Liver (tissue), 9 donors: Measurements from ENCODE around the gene GLE1. TPM values are rescaled to one million over a fixed set of nuclear protein-coding genes. Genes with fewer than 3 reads are reported as not detected.

ENCODE experiments used
- DNase-seq: peaks from one replicate; pipeline ENCODE4 v3.0.0-alpha.2; 2017; ENCODE audit warnings: low spot score
- H3K27ac ChIP-seq, 2 donors: one replicate each; pipeline ENCODE4 v1.7.0; 2013; ENCODE audit warnings: inconsistent platforms in 2 of 2, low read length in 2 of 2, control low read depth in 1 of 2, low read depth in 1 of 2, mild to moderate bottlenecking in 1 of 2
- H3K27me3 ChIP-seq, 4 donors: one replicate each; pipeline versions ENCODE4 v1.6.1 to v1.7.0; 2013; ENCODE audit warnings: low read length in 3 of 4, inconsistent platforms in 1 of 4, mild to moderate bottlenecking in 1 of 4, moderate library complexity in 1 of 4; ENCODE audit not compliant: control insufficient read depth in 4 of 4, insufficient read depth in 4 of 4
- H3K36me3 ChIP-seq, 4 donors: one replicate each; pipeline versions ENCODE4 v1.6.1 to v1.7.0; 2013; ENCODE audit warnings: low read length in 3 of 4, mild to moderate bottlenecking in 3 of 4, low read depth in 1 of 4, moderate library complexity in 1 of 4; ENCODE audit not compliant: control insufficient read depth in 4 of 4, insufficient read depth in 3 of 4
- H3K4me1 ChIP-seq, 4 donors: one replicate each; pipeline versions ENCODE4 v1.6.1 to v1.7.0; 2013; ENCODE audit warnings: low read length in 3 of 4, mild to moderate bottlenecking in 3 of 4, moderate library complexity in 1 of 4; ENCODE audit not compliant: control insufficient read depth in 4 of 4, insufficient read depth in 4 of 4
- H3K4me3 ChIP-seq, 3 donors: one replicate each; pipeline versions ENCODE4 v1.6.1 to v1.7.0; 2013; ENCODE audit warnings: low read length in 3 of 3, control low read depth in 1 of 3, low read depth in 1 of 3, mild to moderate bottlenecking in 1 of 3
- H3K9ac ChIP-seq, 2 donors: one replicate each; pipeline ENCODE4 v1.7.0; 2013; ENCODE audit warnings: low read length in 2 of 2, mild to moderate bottlenecking in 2 of 2, moderate library complexity in 2 of 2, control low read depth in 1 of 2, low read depth in 1 of 2
- H3K9me3 ChIP-seq, 4 donors: one replicate each; pipeline versions ENCODE4 v1.6.1 to v1.7.0; 2013; ENCODE audit warnings: low read length in 3 of 4; ENCODE audit not compliant: control insufficient read depth in 4 of 4
- GABPA ChIP-seq, 2 donors: IDR thresholded peaks in 1 of 2; conservative IDR thresholded peaks in 1 of 2; 2 replicates each; pipeline ENCODE4 v1.6.1; 2016; ENCODE audit warnings: antibody characterized with exemption in 2 of 2, mild to moderate bottlenecking in 1 of 2, moderate library complexity in 1 of 2
- HNF4A ChIP-seq, 2 donors: conservative IDR thresholded peaks; 2 replicates each; pipeline ENCODE4 v1.6.1; 2016; ENCODE audit warnings: antibody characterized with exemption in 2 of 2, mild to moderate bottlenecking in 2 of 2
- HNF4G ChIP-seq: IDR thresholded peaks from 2 replicates; pipeline ENCODE4 v1.6.1; 2016; ENCODE audit warnings: antibody characterized with exemption
- JUND ChIP-seq, 2 donors: IDR thresholded peaks; 2 replicates each; pipeline ENCODE4 v1.6.1; 2016; ENCODE audit warnings: antibody characterized with exemption in 2 of 2
- NR2F2 ChIP-seq: IDR thresholded peaks from 2 replicates; pipeline ENCODE4 v1.6.1; 2016; ENCODE audit warnings: antibody characterized with exemption
- RAD21 ChIP-seq, 2 donors: IDR thresholded peaks; 2 replicates each; pipeline ENCODE4 v1.6.1; 2016; ENCODE audit warnings: antibody characterized with exemption in 2 of 2, mild to moderate bottlenecking in 2 of 2
- RXRA ChIP-seq, 2 donors: IDR thresholded peaks; 2 replicates each; pipeline ENCODE4 v1.6.1; 2017 to 2018; ENCODE audit warnings: antibody characterized with exemption in 2 of 2, mild to moderate bottlenecking in 1 of 2
- whole genome bisulfite sequencing: extraction: QIAGEN DNeasy Blood & Tissue Kit; methylation state at CpG from one replicate; pipeline ENCODE4 v1.1.7; 2013; 5-methylcytosine and 5-hydroxymethylcytosine counted together
- polyA plus RNA-seq, 2 donors: library from polyadenylated mRNA; stranded (reverse) in 1 of 2; unstranded in 1 of 2; fragments of 200-250 nt in 1 of 2; fragments of >200 nt in 1 of 2; fragmentation: Nextera tagmentation in 1 of 2; extraction: Ambion mirVana in 1 of 2; gene quantifications; one replicate each; pipeline versions ENCODE4 v1.2.1 to v1.2.3, GENCODE V29; 2013 to 2015
- total RNA-seq, 2 donors: library from RNA; depleted of rRNA; stranded (reverse); fragments of >200 nt; gene quantifications; one replicate each; pipeline ENCODE4 v1.2.3, GENCODE V29; 2014
- TF ChIP-seq, protein P1 (sequence below): IDR thresholded peaks from 2 replicates; pipeline ENCODE4 v1.6.1; 2016; ENCODE audit warnings: antibody characterized with exemption, mild to moderate bottlenecking
- TF ChIP-seq, protein P2 (sequence below): fragments of 150-350 bp; IDR thresholded peaks from 2 replicates; pipeline ENCODE4 v1.5.1; 2017; ENCODE audit warnings: improper control_type of control experiment, low read depth, low read length; ENCODE audit not compliant: missing input control
- TF ChIP-seq, protein P3 (sequence below): IDR thresholded peaks from 2 replicates; pipeline ENCODE4 v1.6.1; 2016; ENCODE audit warnings: antibody characterized with exemption
- donor health status: healthy.
- donor health status: healthy.
- donor health status: healthy.
- donor health status: healthy.
- donor health status: healthy.

Gene GLE1
- total and polyA plus RNA-seq, 4 donors = 5.3 to 19.5 (median 12.8) TPM

DNA sequence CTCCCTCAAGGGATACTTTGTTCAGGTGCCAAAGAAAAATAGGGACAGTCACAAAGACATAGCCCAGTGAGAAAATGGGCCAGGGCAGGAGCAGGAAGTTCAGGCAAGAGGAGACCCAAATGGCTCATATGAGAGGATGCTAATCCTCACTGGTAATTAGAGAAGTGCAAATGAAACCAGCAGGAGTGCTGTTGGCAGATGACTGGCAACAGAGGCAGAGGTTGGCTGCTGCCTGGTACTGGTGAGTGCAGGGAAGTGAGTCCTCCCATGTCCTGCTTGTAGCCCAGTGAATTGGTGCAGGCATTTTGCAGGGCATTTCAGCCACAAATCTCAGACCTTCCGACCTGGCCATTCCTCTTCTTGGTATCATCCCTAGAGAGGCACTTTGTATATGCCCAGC lies 25.3 kb upstream of the GLE1 start:
- H3K36me3 ChIP-seq = peaks cover 2 to 28% (median 6%) of the 10 kb centered on the region in 4 donors
- H3K4me1 ChIP-seq = no peaks in the 10 kb centered on the region
- no peaks in the 10 kb centered on the region for H3K27me3 ChIP-seq
- no peak for DNase-seq
- H3K27ac ChIP-seq = no peak overlapping the region
- H3K9ac ChIP-seq = no peak overlapping the region
- 96% methylated on average over 1 of the region's 1 CpG for WGBS
- H3K9me3 ChIP-seq = no peaks in the 10 kb centered on the region
- TF ChIP-seq HNF4G (no peak), HNF4A (conservative IDR thresholded peaks at IDR 0.05) (no peak), GABPA (IDR thresholded peaks at IDR 0.05 in 1 of 2, conservative IDR thresholded peaks at IDR 0.05 in 1 of 2) (no peak), JUND (IDR thresholded peaks at IDR 0.05) (no peak), RXRA (IDR thresholded peaks at IDR 0.05) (no peak), RAD21 (IDR thresholded peaks at IDR 0.05) (no peak), NR2F2 (no peak)
- TF ChIP-seq, protein P1, sequence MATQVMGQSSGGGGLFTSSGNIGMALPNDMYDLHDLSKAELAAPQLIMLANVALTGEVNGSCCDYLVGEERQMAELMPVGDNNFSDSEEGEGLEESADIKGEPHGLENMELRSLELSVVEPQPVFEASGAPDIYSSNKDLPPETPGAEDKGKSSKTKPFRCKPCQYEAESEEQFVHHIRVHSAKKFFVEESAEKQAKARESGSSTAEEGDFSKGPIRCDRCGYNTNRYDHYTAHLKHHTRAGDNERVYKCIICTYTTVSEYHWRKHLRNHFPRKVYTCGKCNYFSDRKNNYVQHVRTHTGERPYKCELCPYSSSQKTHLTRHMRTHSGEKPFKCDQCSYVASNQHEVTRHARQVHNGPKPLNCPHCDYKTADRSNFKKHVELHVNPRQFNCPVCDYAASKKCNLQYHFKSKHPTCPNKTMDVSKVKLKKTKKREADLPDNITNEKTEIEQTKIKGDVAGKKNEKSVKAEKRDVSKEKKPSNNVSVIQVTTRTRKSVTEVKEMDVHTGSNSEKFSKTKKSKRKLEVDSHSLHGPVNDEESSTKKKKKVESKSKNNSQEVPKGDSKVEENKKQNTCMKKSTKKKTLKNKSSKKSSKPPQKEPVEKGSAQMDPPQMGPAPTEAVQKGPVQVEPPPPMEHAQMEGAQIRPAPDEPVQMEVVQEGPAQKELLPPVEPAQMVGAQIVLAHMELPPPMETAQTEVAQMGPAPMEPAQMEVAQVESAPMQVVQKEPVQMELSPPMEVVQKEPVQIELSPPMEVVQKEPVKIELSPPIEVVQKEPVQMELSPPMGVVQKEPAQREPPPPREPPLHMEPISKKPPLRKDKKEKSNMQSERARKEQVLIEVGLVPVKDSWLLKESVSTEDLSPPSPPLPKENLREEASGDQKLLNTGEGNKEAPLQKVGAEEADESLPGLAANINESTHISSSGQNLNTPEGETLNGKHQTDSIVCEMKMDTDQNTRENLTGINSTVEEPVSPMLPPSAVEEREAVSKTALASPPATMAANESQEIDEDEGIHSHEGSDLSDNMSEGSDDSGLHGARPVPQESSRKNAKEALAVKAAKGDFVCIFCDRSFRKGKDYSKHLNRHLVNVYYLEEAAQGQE = no peak
- TF ChIP-seq, protein P2, sequence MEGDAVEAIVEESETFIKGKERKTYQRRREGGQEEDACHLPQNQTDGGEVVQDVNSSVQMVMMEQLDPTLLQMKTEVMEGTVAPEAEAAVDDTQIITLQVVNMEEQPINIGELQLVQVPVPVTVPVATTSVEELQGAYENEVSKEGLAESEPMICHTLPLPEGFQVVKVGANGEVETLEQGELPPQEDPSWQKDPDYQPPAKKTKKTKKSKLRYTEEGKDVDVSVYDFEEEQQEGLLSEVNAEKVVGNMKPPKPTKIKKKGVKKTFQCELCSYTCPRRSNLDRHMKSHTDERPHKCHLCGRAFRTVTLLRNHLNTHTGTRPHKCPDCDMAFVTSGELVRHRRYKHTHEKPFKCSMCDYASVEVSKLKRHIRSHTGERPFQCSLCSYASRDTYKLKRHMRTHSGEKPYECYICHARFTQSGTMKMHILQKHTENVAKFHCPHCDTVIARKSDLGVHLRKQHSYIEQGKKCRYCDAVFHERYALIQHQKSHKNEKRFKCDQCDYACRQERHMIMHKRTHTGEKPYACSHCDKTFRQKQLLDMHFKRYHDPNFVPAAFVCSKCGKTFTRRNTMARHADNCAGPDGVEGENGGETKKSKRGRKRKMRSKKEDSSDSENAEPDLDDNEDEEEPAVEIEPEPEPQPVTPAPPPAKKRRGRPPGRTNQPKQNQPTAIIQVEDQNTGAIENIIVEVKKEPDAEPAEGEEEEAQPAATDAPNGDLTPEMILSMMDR = no peak
- TF ChIP-seq, protein P3, sequence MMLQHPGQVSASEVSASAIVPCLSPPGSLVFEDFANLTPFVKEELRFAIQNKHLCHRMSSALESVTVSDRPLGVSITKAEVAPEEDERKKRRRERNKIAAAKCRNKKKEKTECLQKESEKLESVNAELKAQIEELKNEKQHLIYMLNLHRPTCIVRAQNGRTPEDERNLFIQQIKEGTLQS = no peak
- H3K4me3 ChIP-seq = no peak overlapping the region

DNA sequence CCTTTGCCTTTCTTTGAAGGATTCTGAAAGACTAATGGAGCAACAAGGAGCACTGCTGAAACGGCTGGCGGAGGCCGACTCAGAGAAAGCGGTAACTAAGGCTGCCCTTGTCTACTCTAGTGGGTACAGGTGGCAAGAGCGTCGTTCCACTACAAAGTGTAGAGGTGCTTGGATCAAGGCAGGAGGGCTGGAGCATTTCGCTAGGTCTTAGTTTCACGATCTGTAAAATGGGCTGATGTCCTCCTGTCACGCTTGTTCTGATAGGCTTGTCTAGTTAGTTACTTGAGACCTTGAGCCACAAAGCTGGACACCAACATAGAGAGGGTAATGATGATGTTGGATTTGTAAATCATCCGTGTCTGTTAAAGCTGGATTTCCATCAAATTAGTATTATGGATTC lies 23.0 kb upstream of the GLE1 start:
- Histone ChIP-seq H3K27me3 (no peaks in the 10 kb centered on the region), H3K36me3 (peaks cover 2 to 34% (median 11%) of the 10 kb centered on the region in 4 donors), H3K9ac (no peak overlapping the region), H3K4me1 (no peaks in the 10 kb centered on the region), H3K9me3 (no peaks in the 10 kb centered on the region), H3K4me3 (no peak overlapping the region), H3K27ac (no peak overlapping the region)
- DNase-seq = no peak
- no peak for TF ChIP-seq HNF4A (conservative IDR thresholded peaks at IDR 0.05)
- TF ChIP-seq, protein P2 = no peak
- 98% methylated on average over 10 of the region's 10 CpGs for WGBS
